Measurements from ENCODE around the gene MEIS1.

MEIS1 gene

DNA sequence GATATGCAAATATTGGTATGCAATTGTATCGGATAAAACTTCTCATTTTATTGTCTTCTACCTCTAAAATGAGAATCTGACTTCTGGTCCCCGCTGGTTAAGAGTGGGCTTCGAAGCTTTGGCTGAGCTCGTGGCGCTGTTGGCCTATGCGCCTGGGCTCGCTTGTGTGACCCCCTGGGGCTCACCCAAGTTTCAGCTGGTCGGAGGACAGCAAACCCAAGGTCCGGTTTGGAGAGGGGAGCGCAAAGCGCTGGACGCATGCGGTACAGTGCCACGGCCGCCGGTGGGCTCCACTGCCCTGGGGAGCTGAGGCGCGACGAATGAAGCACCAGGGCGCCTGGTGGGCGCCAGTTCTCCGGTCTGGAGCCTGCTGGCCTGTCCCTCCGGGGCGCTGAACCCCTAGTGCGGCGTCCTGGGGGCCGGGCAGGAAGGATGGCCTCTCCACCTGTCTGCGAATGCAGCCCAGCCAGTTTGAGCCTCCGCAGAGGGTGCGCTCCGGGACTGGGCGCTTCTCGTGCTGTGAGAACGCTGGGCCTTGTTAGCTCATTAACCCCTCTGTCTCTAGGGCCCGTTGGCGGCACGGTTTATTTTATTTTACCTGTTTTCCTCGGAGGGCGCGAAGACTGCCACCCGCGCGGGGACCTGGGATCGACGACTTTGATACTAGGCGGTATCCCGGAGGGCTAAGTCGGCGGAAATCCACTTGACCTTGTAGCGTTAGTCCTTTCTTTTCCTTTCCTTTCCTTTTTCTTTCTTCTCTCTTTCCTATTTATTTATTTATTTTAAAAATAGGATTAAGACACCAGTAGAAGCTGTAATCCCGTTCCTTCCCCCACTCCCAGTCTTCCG lies 10.4 kb downstream of the MEIS1 start:
- no peak for DNase-seq

- no peak for DNase-seq
Observed at GRCh38 chr2:66445925-66446871, 11.3 kb downstream of the MEIS1 start.

- no peak for DNase-seq
Observed at GRCh38 chr2:66446941-66447340, 12.0 kb downstream of the MEIS1 start.

DNA sequence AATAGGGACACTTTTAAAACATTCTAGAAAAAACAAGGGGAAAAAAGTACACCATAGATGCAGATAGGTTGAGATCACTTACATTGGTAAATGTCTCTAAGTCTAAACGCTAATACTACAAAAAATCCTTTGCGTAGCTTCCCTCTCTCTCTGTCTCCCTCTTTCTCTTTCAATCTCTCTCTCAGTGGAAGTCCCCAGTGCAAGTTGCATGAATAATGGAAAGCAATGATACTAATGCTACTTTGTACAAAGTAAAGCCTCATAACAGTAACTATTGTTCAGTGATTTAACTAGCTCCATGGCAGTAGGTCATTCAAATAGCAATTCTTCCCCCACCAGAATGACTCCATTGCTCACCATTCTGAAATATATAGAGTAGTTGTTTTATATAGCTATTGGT lies 12.8 kb downstream of the MEIS1 start:
- no peak for DNase-seq

GRCh38 chr2:66448136-66448991 lies 13.4 kb downstream of the MEIS1 start:
- DNase-seq = no peak

DNA sequence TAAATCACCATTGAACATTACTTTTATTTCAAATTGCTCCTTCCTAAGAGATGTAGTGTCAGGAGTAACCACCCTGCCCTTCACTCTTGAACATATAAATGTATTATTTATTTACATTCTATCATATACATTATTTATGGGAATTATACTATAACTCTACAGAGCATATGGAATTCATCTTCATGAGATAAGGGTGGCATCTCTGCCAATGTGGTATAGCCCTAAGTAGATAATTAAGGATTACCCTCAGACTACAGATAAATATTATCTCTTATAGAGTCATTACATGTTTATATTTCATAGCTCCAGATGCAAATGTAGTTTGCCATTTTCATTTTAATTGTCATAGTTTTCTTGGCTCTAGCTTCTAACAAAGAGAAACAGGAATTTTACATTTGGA lies 17.3 kb downstream of the MEIS1 start:
- DNase-seq = no peak

DNA sequence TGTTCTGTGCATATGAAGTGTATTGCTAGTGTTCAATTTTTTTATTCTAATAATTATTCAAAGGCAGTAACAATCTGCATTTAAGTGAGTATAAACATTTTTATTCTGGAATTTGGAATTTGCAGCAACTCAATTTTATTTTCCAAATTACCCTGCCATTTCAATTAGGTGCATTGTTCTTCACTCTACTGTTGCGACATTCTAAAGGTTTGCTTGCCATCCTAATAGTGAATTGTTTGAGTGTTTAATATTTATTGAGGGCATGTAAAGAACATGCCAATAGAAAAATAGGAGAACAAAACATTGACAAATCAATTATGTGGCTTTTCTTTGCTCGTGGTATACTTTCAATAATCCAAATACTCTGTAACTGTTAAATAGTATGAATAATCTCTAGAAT lies 18.0 kb downstream of the MEIS1 start:
- DNase-seq = no peak

DNA sequence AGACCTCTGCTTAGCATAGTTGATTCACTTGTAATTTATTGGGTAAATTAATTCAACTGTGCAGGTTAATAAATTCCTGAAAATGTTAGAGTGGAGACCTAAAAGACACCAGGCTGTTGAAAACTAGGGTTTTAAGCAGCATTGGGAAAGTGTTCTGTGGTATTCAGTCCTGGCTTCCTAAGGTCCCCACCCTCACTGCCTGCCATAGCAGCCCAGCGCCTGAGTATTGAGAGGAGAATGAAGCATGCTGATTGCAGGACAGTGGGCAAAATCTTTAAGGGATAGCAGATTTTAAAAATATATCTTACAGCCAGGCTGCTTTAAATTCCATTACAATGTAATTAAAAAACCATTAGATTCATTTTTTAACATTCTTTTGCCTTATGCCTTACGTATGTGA lies 20.6 kb downstream of the MEIS1 start:
- no peak for DNase-seq

GRCh38 chr2:66456183-66457041 lies 21.5 kb downstream of the MEIS1 start:
- DNase-seq = no peak

GRCh38 chr2:66457545-66457944 lies 22.6 kb downstream of the MEIS1 start:
- no peak for DNase-seq

GRCh38 chr2:66460031-66460430 lies 25.1 kb downstream of the MEIS1 start:
- DNase-seq = no peak

DNA sequence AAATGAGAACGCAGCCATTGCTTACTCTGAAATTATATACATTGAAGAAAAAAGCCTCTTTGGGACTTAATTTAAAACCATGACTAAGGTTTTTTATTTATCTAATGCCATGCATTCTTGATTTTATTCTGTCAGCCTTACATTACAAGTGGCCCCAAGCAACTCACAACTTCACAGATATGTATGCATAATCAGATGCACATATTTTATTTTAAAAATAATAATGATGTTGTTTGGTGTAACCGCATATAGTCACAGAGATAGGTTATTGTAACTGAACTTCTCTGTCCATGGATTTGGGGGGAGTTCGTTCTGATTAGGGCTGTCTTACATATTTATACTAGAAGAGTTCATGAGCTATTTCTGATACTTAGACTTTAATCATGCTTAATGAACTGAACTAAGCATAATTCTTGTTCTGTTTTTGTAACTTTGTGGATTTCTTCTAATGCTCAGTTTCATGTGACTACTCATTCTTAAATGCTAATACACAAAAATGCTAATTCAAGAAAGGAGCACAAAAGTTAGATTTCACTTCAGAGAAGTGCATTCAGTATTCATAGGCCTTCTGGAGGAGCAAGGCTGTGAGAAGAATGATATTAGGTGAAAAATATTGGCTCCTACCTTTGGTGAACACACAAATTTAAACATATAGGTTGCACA lies 26.2 kb downstream of the MEIS1 start:
- DNase-seq = no peak

- DNase-seq = no peak
Observed at GRCh38 chr2:66461664-66462500, 27.0 kb downstream of the MEIS1 start.

DNA sequence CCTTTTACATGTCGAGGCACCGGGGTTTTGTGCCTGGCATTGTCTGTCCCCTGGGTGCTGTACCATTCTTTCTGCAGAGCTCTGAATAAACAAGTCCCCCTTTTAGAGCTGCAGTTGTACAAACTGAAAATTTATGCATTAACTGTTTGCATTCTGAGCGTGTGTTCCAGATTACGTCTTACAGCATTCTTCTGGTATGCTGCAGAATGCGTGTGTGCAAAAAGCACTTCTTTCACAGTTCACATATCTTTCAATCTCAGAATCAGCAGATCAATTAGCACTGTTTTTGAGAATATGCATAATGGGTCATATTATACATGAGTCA lies 27.5 kb downstream of the MEIS1 start:
- no peak for DNase-seq

GRCh38 chr2:66463206-66463755 lies 28.4 kb downstream of the MEIS1 start:
- DNase-seq = no peak

GRCh38 chr2:66464930-66465637 lies 30.2 kb downstream of the MEIS1 start:
- no peak for DNase-seq

GRCh38 chr2:66466433-66466832 lies 31.5 kb downstream of the MEIS1 start:
- DNase-seq = no peak

GRCh38 chr2:66467718-66468117 lies 32.8 kb downstream of the MEIS1 start:
- no peak for DNase-seq

DNA sequence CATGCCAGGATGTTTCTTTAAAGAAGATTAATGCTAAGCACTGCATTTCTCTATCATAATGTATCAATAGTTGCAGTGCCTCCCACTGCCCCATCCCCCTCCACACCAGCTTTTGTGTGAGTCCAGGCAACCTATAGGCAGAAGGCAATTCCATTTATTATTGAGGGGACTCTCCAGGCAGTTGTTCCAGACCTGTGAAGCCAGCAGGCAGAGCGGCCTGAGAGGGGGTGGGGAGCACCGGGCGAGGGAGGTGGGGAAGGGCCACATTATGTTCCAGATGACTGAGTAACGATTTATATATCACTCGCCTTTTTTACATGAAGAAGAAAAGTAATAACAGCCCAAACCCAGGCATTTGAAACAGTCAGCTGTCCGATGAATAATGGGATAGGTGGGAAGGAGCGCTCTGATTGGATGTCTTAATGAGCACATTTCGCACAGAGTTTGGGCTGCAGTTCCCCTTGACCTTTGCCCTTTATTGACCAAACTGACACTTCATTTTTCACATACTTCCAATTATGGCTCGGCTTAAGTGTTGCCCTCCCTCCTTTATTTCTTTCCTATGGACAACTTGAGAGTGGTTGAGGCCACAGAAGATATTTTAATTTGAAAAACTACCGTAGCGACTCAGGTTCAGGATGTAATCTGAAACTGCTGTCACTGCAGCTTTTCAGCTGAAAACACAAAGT lies 34.4 kb downstream of the MEIS1 start:
- DNase-seq = no peak
